Hepatocyte (in vitro differentiated cells): ENCODE data around the gene GARIN5B. TPM values are rescaled to one million over a fixed set of nuclear protein-coding genes. Genes with fewer than 3 reads are reported as not detected.

Source experiments
- DNase-seq: peaks from one replicate; pipeline ENCODE4 v3.0.0-alpha.2; 2016; ENCODE audit warnings: low spot score
- H2AFZ ChIP-seq: fragments of 200-600 bp; sonication (generic); 2 replicates; pipeline ENCODE4 v1.6.0; 2016; ENCODE audit warnings: antibody characterized with exemption, mild to moderate bottlenecking
- H3K27ac ChIP-seq: fragments of 200-600 bp; sonication (generic); 2 replicates; pipeline ENCODE4 v1.5.1; 2016; ENCODE audit warnings: mild to moderate bottlenecking
- H3K27me3 ChIP-seq: fragments of 200-600 bp; sonication (generic); 2 replicates; pipeline ENCODE4 v1.6.1; 2016
- H3K36me3 ChIP-seq: fragments of 200-600 bp; sonication (generic); replicated peaks from 2 replicates; pipeline ENCODE4 v1.5.1; 2016; ENCODE audit warnings: low read depth; ENCODE audit not compliant: insufficient read depth
- H3K4me1 ChIP-seq: fragments of 200-600 bp; sonication (generic); 2 replicates; pipeline ENCODE4 v1.5.1; 2016; ENCODE audit warnings: mild to moderate bottlenecking, moderate library complexity; ENCODE audit not compliant: insufficient read depth
- H3K4me2 ChIP-seq: fragments of 200-600 bp; sonication (generic); 2 replicates; pipeline ENCODE4 v1.6.0; 2016
- H3K4me3 ChIP-seq: fragments of 200-600 bp; sonication (generic); 2 replicates; pipeline ENCODE4 v1.5.1; 2016; ENCODE audit warnings: mild to moderate bottlenecking
- H3K79me2 ChIP-seq: fragments of 200-600 bp; sonication (generic); 2 replicates; pipeline ENCODE4 v1.6.0; 2017; ENCODE audit warnings: mild to moderate bottlenecking
- H3K9me2 ChIP-seq: fragments of 200-600 bp; sonication (generic); replicated peaks from 2 replicates; pipeline ENCODE4 v1.6.0; 2017; ENCODE audit warnings: mild to moderate bottlenecking; ENCODE audit not compliant: insufficient read depth
- H3K9me3 ChIP-seq: fragments of 200-600 bp; sonication (generic); 2 replicates; pipeline ENCODE4 v1.5.1; 2016; ENCODE audit warnings: low read depth, mild to moderate bottlenecking
- H4K20me1 ChIP-seq: fragments of 200-600 bp; sonication (generic); 2 replicates; pipeline ENCODE4 v1.6.0; 2016; ENCODE audit warnings: mild to moderate bottlenecking; ENCODE audit not compliant: insufficient read depth, poor library complexity, severe bottlenecking
- EZH2 ChIP-seq: fragments of 200-600 bp; sonication (generic); IDR thresholded peaks from 2 replicates; pipeline ENCODE4 v1.6.1; 2016; ENCODE audit warnings: antibody characterized with exemption, mild to moderate bottlenecking, borderline replicate concordance
- EZH2phosphoT487 ChIP-seq: fragments of 200-600 bp; sonication (generic); IDR thresholded peaks from one replicate; pipeline ENCODE4 v1.6.1; 2018; ENCODE audit warnings: antibody characterized with exemption, mild to moderate bottlenecking, low read depth, moderate library complexity; ENCODE audit not compliant: unreplicated experiment, severe bottlenecking
- WGBS: methylation state at CpG from one replicate; pipeline ENCODE4 v1.1.6; 2016; ENCODE audit warnings: low lambda C conversion rate; ENCODE audit errors: missing lambda C conversion rate; 5-methylcytosine and 5-hydroxymethylcytosine counted together
- polyA plus RNA-seq: library from polyadenylated mRNA; unstranded; fragments of >200 nt; fragmentation: Nextera tagmentation; extraction: Ambion mirVana; gene quantifications from 2 replicates; pipeline ENCODE4 v1.2.1, GENCODE V29; 2016
- total RNA-seq: library from RNA; depleted of rRNA; stranded (reverse); fragments of >200 nt; gene quantifications from 2 replicates; pipeline ENCODE4 v1.2.3, GENCODE V29; 2014
- TF ChIP-seq, protein P1 (sequence below): fragments of 200-600 bp; sonication (generic); IDR thresholded peaks from 2 replicates; pipeline ENCODE4 v1.5.1; 2016; ENCODE audit warnings: antibody characterized with exemption, mild to moderate bottlenecking; ENCODE audit not compliant: poor library complexity

GARIN5B gene
- total and polyA plus RNA-seq, 2 experiments from 2014 or later, result 0.18 TPM; not detected in 1

DNA sequence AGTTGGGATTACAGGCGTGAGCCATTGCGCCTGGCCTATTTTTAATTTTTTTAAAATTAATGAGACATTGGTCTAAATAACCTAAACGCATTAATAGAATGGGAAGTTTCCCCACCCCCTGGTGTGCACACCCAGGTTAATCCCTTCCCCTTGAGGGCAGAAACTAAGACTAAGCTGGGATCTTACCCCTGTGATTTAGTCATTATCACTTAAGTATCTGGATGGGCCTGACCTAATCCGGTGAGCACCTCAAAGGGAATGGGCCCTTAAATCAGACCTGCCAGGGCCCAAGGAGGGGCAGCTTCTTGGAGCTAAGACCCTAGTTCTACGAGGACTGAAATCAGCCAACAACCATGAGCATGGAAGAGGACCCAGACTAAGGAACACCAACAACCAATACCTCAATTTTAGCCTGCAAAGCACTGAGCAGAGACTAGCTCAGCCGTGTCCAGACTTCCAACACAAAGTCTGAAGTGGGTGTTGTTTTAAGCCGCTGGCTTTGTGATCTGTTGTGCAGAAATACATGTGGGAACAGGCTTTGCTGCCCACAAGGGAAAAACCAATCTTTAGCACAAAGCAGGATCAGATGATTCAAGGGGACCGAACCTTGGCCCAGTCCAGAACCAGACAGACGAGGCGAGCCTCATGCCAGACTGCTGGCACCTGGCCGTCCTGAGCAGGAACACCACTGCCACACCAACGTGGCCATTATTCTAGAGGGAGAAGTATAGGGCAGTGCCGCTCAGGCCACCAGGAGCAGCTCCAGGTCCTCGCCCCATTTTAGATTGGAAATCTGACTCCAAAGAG is 37.4 kb upstream of the GARIN5B start:
- H3K9me3 ChIP-seq, result no peaks in the 10 kb centered on the region
- peaks cover 18% of the 10 kb centered on the region for H3K79me2 ChIP-seq
- no peaks in the 10 kb centered on the region for H3K36me3 ChIP-seq
- no peaks in the 10 kb centered on the region for H3K27me3 ChIP-seq
- no peaks in the 10 kb centered on the region for H3K4me1 ChIP-seq
- H3K9me2 ChIP-seq, result no peaks in the 10 kb centered on the region
- TF ChIP-seq EZH2 (no peak), EZH2phosphoT487 (no peak)
- TF ChIP-seq, protein P1, sequence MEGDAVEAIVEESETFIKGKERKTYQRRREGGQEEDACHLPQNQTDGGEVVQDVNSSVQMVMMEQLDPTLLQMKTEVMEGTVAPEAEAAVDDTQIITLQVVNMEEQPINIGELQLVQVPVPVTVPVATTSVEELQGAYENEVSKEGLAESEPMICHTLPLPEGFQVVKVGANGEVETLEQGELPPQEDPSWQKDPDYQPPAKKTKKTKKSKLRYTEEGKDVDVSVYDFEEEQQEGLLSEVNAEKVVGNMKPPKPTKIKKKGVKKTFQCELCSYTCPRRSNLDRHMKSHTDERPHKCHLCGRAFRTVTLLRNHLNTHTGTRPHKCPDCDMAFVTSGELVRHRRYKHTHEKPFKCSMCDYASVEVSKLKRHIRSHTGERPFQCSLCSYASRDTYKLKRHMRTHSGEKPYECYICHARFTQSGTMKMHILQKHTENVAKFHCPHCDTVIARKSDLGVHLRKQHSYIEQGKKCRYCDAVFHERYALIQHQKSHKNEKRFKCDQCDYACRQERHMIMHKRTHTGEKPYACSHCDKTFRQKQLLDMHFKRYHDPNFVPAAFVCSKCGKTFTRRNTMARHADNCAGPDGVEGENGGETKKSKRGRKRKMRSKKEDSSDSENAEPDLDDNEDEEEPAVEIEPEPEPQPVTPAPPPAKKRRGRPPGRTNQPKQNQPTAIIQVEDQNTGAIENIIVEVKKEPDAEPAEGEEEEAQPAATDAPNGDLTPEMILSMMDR, result no peak
- no peaks in the 10 kb centered on the region for H4K20me1 ChIP-seq
- H3K27ac ChIP-seq, result no peak overlapping the region
- no peak for DNase-seq
- H3K4me3 ChIP-seq, result no peak overlapping the region
- WGBS, result 95% methylated on average over 14 of the region's 14 CpGs
- H3K4me2 ChIP-seq, result no peak overlapping the region
- H2AFZ ChIP-seq, result no peak overlapping the region

DNA sequence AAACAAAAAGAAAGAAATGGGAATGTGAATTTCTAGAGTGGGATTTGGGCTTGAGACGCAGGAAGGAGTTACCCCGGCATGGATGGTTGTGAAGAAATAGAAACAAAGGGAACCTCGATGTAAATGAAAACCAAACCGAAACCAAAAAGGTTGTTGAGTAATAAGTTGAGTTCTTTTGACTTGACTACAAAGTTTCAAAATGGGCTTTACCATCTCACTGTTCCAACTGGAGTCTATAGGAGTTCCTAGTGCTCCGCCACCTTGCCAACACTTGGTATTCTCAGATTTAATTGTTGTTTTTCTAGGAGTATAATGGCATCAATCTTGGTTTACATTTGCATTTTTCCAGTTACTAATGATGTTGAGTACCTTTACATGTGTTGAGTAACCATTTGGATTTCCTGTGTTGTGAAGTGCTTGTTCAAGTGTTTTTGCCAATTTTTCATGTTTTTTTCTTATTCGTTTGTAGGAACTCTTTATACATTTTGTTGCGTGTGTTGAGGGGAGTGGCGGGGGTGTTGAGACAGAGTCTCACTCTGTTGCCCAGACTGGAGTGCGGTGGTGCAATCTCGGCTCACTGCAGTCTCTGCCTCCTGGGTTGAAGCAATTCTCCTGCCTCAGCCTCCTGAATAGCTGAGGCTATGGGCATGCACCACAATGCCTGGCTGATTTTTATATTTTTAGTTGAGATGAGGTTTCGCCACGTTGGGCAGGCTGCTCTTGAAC is 35.3 kb upstream of the GARIN5B start:
- no peaks in the 10 kb centered on the region for H4K20me1 ChIP-seq
- H3K27me3 ChIP-seq, result no peaks in the 10 kb centered on the region
- H3K9me2 ChIP-seq, result no peaks in the 10 kb centered on the region
- no peak overlapping the region for H3K4me3 ChIP-seq
- H3K27ac ChIP-seq, result no peak overlapping the region
- DNase-seq, result no peak
- no peak overlapping the region for H2AFZ ChIP-seq
- 98% methylated on average over 12 of the region's 12 CpGs for WGBS
- TF ChIP-seq, protein P1, result no peak
- TF ChIP-seq EZH2phosphoT487 (no peak), EZH2 (no peak)
- no peaks in the 10 kb centered on the region for H3K9me3 ChIP-seq
- no peak overlapping the region for H3K4me2 ChIP-seq
- H3K4me1 ChIP-seq, result no peaks in the 10 kb centered on the region
- no peaks in the 10 kb centered on the region for H3K36me3 ChIP-seq
- peaks cover 4% of the 10 kb centered on the region for H3K79me2 ChIP-seq

DNA sequence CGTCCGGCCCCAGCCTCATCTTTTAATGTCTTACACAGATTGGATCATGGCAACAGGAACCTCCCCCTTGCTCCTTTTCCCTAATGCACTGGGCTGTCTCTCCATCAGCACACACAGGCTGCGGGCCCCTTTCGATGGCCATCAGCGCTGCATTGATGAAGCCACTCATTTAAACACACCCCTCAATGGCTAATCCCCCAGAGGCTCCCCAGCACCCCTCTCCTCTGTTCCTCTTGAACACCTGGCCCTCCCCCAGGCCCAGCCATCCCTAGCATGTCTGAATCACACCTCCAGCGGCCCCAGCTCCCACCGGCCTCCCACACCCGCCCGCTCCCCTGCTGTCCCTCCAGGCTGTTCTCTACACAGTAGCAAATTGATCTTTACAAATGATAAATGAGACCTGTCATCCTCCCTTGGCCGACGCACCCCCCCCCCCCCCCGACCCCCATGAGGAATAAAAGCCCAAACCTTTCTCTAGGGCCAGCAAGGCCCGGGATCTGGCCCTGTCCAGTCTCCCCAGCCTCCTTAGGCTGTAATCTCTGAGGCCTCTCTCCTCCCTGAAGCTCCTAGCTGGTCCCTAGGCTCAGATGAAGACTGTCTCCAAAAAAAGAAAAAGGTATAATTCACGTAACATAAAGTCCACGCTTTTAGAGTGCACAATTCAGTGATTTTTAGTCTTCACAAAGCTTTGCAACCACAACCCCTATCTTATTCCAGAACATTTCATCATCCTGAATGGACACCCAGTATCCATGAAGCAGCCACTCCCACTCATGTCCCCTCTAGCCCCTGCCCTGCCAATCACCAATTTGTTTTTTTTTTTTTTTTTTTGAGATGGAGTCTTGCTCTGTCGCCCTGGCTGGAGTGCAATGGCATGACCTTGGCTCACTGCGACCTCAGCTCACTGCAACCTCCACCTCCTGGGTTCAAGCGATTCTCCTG is 30.0 kb upstream of the GARIN5B start:
- H3K79me2 ChIP-seq, result peaks cover 15% of the 10 kb centered on the region
- H3K4me3 ChIP-seq, result no peak overlapping the region
- no peaks in the 10 kb centered on the region for H3K9me2 ChIP-seq
- no peak overlapping the region for H2AFZ ChIP-seq
- no peak overlapping the region for H3K4me2 ChIP-seq
- WGBS, result 62% methylated on average over 17 of the region's 18 CpGs
- H3K36me3 ChIP-seq, result no peaks in the 10 kb centered on the region
- H3K27ac ChIP-seq, result no peak overlapping the region
- no peaks in the 10 kb centered on the region for H3K9me3 ChIP-seq
- H3K4me1 ChIP-seq, result peaks cover 8% of the 10 kb centered on the region
- H4K20me1 ChIP-seq, result peaks cover 28% of the 10 kb centered on the region
- TF ChIP-seq EZH2phosphoT487, result no peak
- TF ChIP-seq, protein P1, result no peak
- TF ChIP-seq EZH2, result no peak
- H3K27me3 ChIP-seq, result no peaks in the 10 kb centered on the region
- DNase-seq, result no peak
